Gastrocnemius medialis (tissue), 4 donors: ENCODE measurements around the gene SDHA.
"Not testable (repeated sequence)": the region's sequence is repeated elsewhere in the genome, so short reads cannot be mapped to it uniquely, and the experiment has no call there.

Source experiments
- CTCF ChIP-seq, 5 experiments: fragments of 450-650 bp in 3 of 5; fragments of 200-600 bp in 2 of 5; sonication (generic) in 2 of 5; IDR thresholded peaks in 4 of 5; conservative IDR thresholded peaks in 1 of 5; 1 replicate in 4 of 5; 2 replicates in 1 of 5; pipeline ENCODE4 v1.5.1; 2016 to 2019; ENCODE audit warnings: antibody characterized with exemption in 5 of 5, mild to moderate bottlenecking in 3 of 5, moderate library complexity in 3 of 5
- POLR2A ChIP-seq, 2 donors: fragments of 450-650 bp; IDR thresholded peaks; one replicate each; pipeline ENCODE4 v1.6.1; 2017; ENCODE audit warnings: antibody characterized with exemption in 2 of 2, mild to moderate bottlenecking in 2 of 2, moderate library complexity in 2 of 2

DNA sequence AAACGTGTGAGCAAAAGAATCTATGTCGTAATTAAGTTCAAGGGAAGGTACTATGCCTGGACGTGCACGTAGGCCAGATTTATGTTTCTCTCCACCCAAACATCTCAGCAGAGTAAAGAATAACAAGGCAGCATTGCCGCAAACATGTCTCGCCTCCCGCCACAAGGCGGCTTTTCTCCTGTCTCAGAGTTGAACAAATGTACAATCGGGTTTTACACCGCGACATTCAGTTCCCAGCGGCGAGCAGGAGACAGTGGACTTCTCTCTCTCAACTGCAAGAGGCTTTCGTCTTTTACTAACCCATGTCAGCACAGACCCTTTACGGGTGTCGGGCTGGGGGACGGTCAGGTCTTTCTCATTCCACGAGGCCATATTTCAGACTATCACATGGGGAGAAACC is 21.1 kb upstream of the SDHA start:
- peak in 1 of 5 experiments; percentile 14 for TF ChIP-seq CTCF (IDR thresholded peaks at IDR 0.05 in 4 of 5, conservative IDR thresholded peaks at IDR 0.05 in 1 of 5)
- TF ChIP-seq POLR2A (IDR thresholded peaks at IDR 0.05) = not testable (repeated sequence)
